Retinal pigment epithelial cell (primary cell): ENCODE data around the gene RABGGTB.

Experiments used
- DNase-seq: peaks from one replicate; pipeline ENCODE4 v3.0.0-alpha.2; 2010; ENCODE audit warnings: low read depth
- H3K4me3 ChIP-seq: 2 replicates; pipeline ENCODE4 v1.5.1; 2011; ENCODE audit warnings: mild to moderate bottlenecking, low read length, control low read depth, moderate library complexity
- CTCF ChIP-seq: conservative IDR thresholded peaks from 2 replicates; pipeline ENCODE4 v1.5.1; 2011; ENCODE audit warnings: low read depth, low read length, control low read depth, inconsistent platforms

RABGGTB gene

GRCh38 chr1:75789988-75790387 lies 3.9 kb downstream of the RABGGTB start:
- TF ChIP-seq CTCF = no peak
- no peak for DNase-seq
- H3K4me3 ChIP-seq = peak overlapping the region; percentile 85

- DNase-seq = no peak
- peak overlapping the region; percentile 85 for H3K4me3 ChIP-seq
- no peak for TF ChIP-seq CTCF
These were observed 5.0 kb downstream of the RABGGTB start for GRCh38 chr1:75791022-75791421.

GRCh38 chr1:75792091-75792490 lies 6.0 kb downstream of the RABGGTB start:
- TF ChIP-seq CTCF = no peak
- no peak overlapping the region for H3K4me3 ChIP-seq
- DNase-seq = no peak

GRCh38 chr1:75794382-75794781 lies 8.3 kb downstream of the RABGGTB start:
- no peak for TF ChIP-seq CTCF
- no peak overlapping the region for H3K4me3 ChIP-seq
- no peak for DNase-seq

GRCh38 chr1:75795703-75796193 lies 9.7 kb downstream of the RABGGTB start:
- TF ChIP-seq CTCF = no peak
- DNase-seq = no peak

GRCh38 chr1:75796376-75797272 lies 10.6 kb downstream of the RABGGTB start, which contains the start of gene MSH4:
TSS of gene MSH4 (plus strand) at chr1:75796882. CDS start at chr1:75796986, 104 bp downstream.
- no peak for DNase-seq
- no peak for TF ChIP-seq CTCF
- no peak within 1 kb of the TSS for H3K4me3 ChIP-seq

More at GRCh38 chr1:75795703-75796193, 9.7 kb downstream of the RABGGTB start:
- no peak overlapping the region for H3K4me3 ChIP-seq

- no peak overlapping the region for H3K4me3 ChIP-seq
- TF ChIP-seq CTCF = no peak
- DNase-seq = no peak
These were observed 11.2 kb downstream of the RABGGTB start for GRCh38 chr1:75797273-75797588.
